ENCODE results near the gene ZNF324. TPM values are rescaled to one million over a fixed set of nuclear protein-coding genes. Genes with fewer than 3 reads are reported as not detected.

Gene ZNF324
- total and polyA plus RNA-seq, 2 of the 13 experiments (the other 11 are each of a cell fraction or from before 2014, with no cell fraction given), result 1.1 to 4.7 TPM

- TF ChIP-seq TEF (CRISPR knock-in tag; IDR thresholded peaks at IDR 0.05) (0 out of 2 replicates have a peak, but pooled peaks have one; percentile 28), SMC3 (IDR thresholded peaks at IDR 0.05; ENCODE audit: low read length) (peak; percentile 22; the same call in 1 of the 2 replicates), SALL2 (CRISPR knock-in tag; IDR thresholded peaks at IDR 0.05) (peak; percentile 90), MAF1 (CRISPR knock-in tag; IDR thresholded peaks at IDR 0.05; ENCODE audit: borderline replicate concordance) (0 out of 2 replicates have a peak, but pooled peaks have one; percentile 31), PRMT3 (CRISPR knock-in tag; IDR thresholded peaks at IDR 0.05; ENCODE audit: borderline replicate concordance, low read depth) (peak; percentile 86; the same call in 1 of the 2 replicates), CENPX (CRISPR knock-in tag; IDR thresholded peaks at IDR 0.05) (no peak), PHB2 (IDR thresholded peaks at IDR 0.05; ENCODE audit: partially characterized antibody) (no peak), KLF6 (CRISPR knock-in tag; IDR thresholded peaks at IDR 0.05) (0 out of 2 replicates have a peak, but pooled peaks have one; percentile 41), CAMTA2 (CRISPR knock-in tag; IDR thresholded peaks at IDR 0.05; ENCODE audit: borderline replicate concordance) (0 out of 2 replicates have a peak, but pooled peaks have one; percentile 27), MEIS1 (CRISPR knock-in tag; IDR thresholded peaks at IDR 0.05; ENCODE audit: borderline replicate concordance) (0 out of 2 replicates have a peak, but pooled peaks have one; percentile 34), FOXK2 (IDR thresholded peaks at IDR 0.05) (no peak), ZNF776 (CRISPR knock-in tag; IDR thresholded peaks at IDR 0.05) (peak; percentile 66; the same call in 1 of the 2 replicates), RXRA (CRISPR knock-in tag; IDR thresholded peaks at IDR 0.05) (0 out of 2 replicates have a peak, but pooled peaks have one; percentile 32), ZNF556 (CRISPR knock-in tag; IDR thresholded peaks at IDR 0.05; ENCODE audit: borderline replicate concordance) (peak; percentile 91; the same call in 1 of the 2 replicates), NFYB (CRISPR knock-in tag; IDR thresholded peaks at IDR 0.05) (no peak; the same call in 1 of the 2 replicates), RXRB (CRISPR knock-in tag; IDR thresholded peaks at IDR 0.05; ENCODE audit: borderline replicate concordance) (peak; percentile 45; the same call in 1 of the 2 replicates), RFXANK (CRISPR knock-in tag; IDR thresholded peaks at IDR 0.05) (no peak), ZNF616 (CRISPR knock-in tag; IDR thresholded peaks at IDR 0.05; ENCODE audit: low read depth) (peak; percentile 69), ZBTB46 (CRISPR knock-in tag; IDR thresholded peaks at IDR 0.05; ENCODE audit: borderline replicate concordance) (peak; percentile 27; the same call in 1 of the 2 replicates), HNF4G (IDR thresholded peaks at IDR 0.05; ENCODE audit: borderline replicate concordance, low read depth, low read length) (no peak), HNF4G (CRISPR knock-in tag; IDR thresholded peaks at IDR 0.05; ENCODE audit: borderline replicate concordance, low read depth) (0 out of 2 replicates have a peak, but pooled peaks have one; percentile 62), TFAP4 (IDR thresholded peaks at IDR 0.05; ENCODE audit: borderline replicate concordance, low read depth) (peak; percentile 11; the same call in 1 of the 2 replicates), ZNF777 (CRISPR knock-in tag; IDR thresholded peaks at IDR 0.05) (peak; percentile 94), ZNF44 (CRISPR knock-in tag; IDR thresholded peaks at IDR 0.05) (no peak), ZNF274 (CRISPR knock-in tag; IDR thresholded peaks at IDR 0.05) (0 out of 2 replicates have a peak, but pooled peaks have one; percentile 16), POLR2G (IDR thresholded peaks at IDR 0.05; ENCODE audit: low read depth, low read length) (peak; percentile 89)
Observed at GRCh38 chr19:58513694-58514563, 47.0 kb downstream of the ZNF324 start (continued).
